K562 (cell line): ENCODE measurements around the gene ADAMTS1. TPM values are rescaled to one million over a fixed set of nuclear protein-coding genes. Genes with fewer than 3 reads are reported as not detected.

ENCODE experiments used
- ATAC-seq: fragments of 200-7000 bp; cut with Tn5 transposase; 3 replicates; pipeline ENCODE4 v1.9.1; 2020; ENCODE audit warnings: moderate library complexity
- BruUV-seq: library from RNA; stranded (reverse); fragments of 400-500 nt; replicated peaks from 2 replicates; lab custom pipeline; 2021; lab: Mats Ljungman, UMichigan
- CTCF ChIA-PET: fragments of 300-600 bp; formaldehyde crosslinking; extraction: SDS; loops from one replicate; lab custom pipeline; 2021; ENCODE audit warnings: low intra/inter-chr PET ratio; lab: Yijun Ruan, JAX
- POLR2A ChIA-PET: fragments of 300-600, 350-650 bp; sonication (Branson Sonifier 250); formaldehyde crosslinking; extraction: SDS; loops from one replicate; lab custom pipeline; 2021; ENCODE audit warnings: antibody characterized with exemption, inconsistent platforms; lab: Yijun Ruan, JAX
- DNase-seq, 4 experiments: peaks; one replicate each; pipeline versions ENCODE4 v3.0.0 to v3.0.0-alpha.2; 2011 to 2018; ENCODE audit warnings: low spot score in 3 of 4, mixed read lengths in 3 of 4; ENCODE audit errors: extremely low read depth in 1 of 4
- FAIRE-seq: peaks from 2 replicates; lab custom pipeline; 2011; peaks lifted over from hg19 to GRCh38; lab: Jason Lieb, UNC
- H2AFZ ChIP-seq: 2 replicates; pipeline ENCODE4 v1.6.0; 2011; ENCODE audit warnings: low read depth, low read length, control low read depth, inconsistent platforms
- H3K27ac ChIP-seq: fragments of 200-600 bp; 3 replicates; pipeline ENCODE4 v1.8.0; 2011; ENCODE audit warnings: low read depth, mild to moderate bottlenecking, control low read depth, inconsistent platforms, low read length, moderate library complexity, mixed read lengths; ENCODE audit errors: extremely low read depth
- H3K27me3 ChIP-seq, 2 experiments: fragments of 300-600 bp in 1 of 2; 2 replicates in 1 of 2; 3 replicates in 1 of 2; pipeline versions ENCODE4 v1.6.0 to v1.8.0; 2011; ENCODE audit warnings: inconsistent platforms in 2 of 2, low read length in 2 of 2, mild to moderate bottlenecking in 1 of 2, mixed read lengths in 1 of 2, moderate library complexity in 1 of 2; ENCODE audit not compliant: control insufficient read depth in 2 of 2, insufficient read depth in 2 of 2
- H3K36me3 ChIP-seq: fragments of 300-600 bp; 3 replicates; pipeline ENCODE4 v1.8.0; 2011; ENCODE audit warnings: mild to moderate bottlenecking, low read length, inconsistent platforms; ENCODE audit not compliant: control insufficient read depth, insufficient read depth
- H3K4me1 ChIP-seq, 2 experiments: fragments of 200-600 bp in 1 of 2; replicated peaks in 1 of 2; 2 replicates in 1 of 2; 3 replicates in 1 of 2; pipeline versions ENCODE4 v1.5.1 to v1.8.0; 2011; ENCODE audit warnings: inconsistent platforms in 2 of 2, low read length in 2 of 2, mild to moderate bottlenecking in 1 of 2, mixed read lengths in 1 of 2, moderate library complexity in 1 of 2; ENCODE audit not compliant: control insufficient read depth in 2 of 2, insufficient read depth in 2 of 2
- H3K4me2 ChIP-seq: 2 replicates; pipeline ENCODE4 v1.6.1; 2011; ENCODE audit warnings: low read length, control low read depth, inconsistent platforms, mixed read lengths; ENCODE audit not compliant: insufficient read depth
- H3K4me3 ChIP-seq: fragments of 200-600 bp; sonication (generic), shearing (Covaris generic); 2 replicates; pipeline ENCODE4 v1.5.1; 2016; ENCODE audit warnings: control low read depth, inconsistent platforms
- H3K79me2 ChIP-seq: fragments of 200-600 bp; 3 replicates; pipeline ENCODE4 v1.8.0; 2011; ENCODE audit warnings: low read length, inconsistent platforms; ENCODE audit not compliant: control insufficient read depth, insufficient read depth
- H3K9ac ChIP-seq, 2 experiments: 2 replicates each; pipeline versions ENCODE4 v1.6.0 to v1.6.1; 2011; ENCODE audit warnings: low read depth in 2 of 2, low read length in 2 of 2, control low read depth in 1 of 2, inconsistent platforms in 1 of 2, mild to moderate bottlenecking in 1 of 2, mixed read lengths in 1 of 2; ENCODE audit not compliant: insufficient read depth in 1 of 2
- H3K9me1 ChIP-seq: one replicate; pipeline ENCODE4 v1.6.0; 2011; ENCODE audit warnings: inconsistent platforms, mild to moderate bottlenecking, low read length, moderate library complexity; ENCODE audit not compliant: control insufficient read depth, insufficient read depth
- H3K9me3 ChIP-seq: replicated peaks from 2 replicates; pipeline ENCODE4 v1.5.1; 2011; ENCODE audit warnings: low read depth, low read length, inconsistent platforms; ENCODE audit not compliant: control insufficient read depth, insufficient read depth
- H4K20me1 ChIP-seq: replicated peaks from 2 replicates; pipeline ENCODE4 v1.6.1; 2011; ENCODE audit warnings: low read length, inconsistent platforms, mixed read lengths; ENCODE audit not compliant: control insufficient read depth, insufficient read depth
- CREB1 ChIP-seq, 2 experiments: sonication (generic) in 1 of 2; formaldehyde crosslinking in 1 of 2; IDR thresholded peaks; 2 replicates each; pipeline versions ENCODE4 v1.6.1 to v1.8.0; 2012 to 2022; ENCODE audit warnings: inconsistent platforms in 1 of 2, mild to moderate bottlenecking in 1 of 2, missing genetic modification reagents in 1 of 2, moderate library complexity in 1 of 2
- IRF9 ChIP-seq: fragments of 450-650 bp; IDR thresholded peaks from 2 replicates; pipeline ENCODE4 v1.6.1; 2016; ENCODE audit warnings: missing biosample characterization, missing genetic modification characterization
- MAFK ChIP-seq: IDR thresholded peaks from 2 replicates; pipeline ENCODE4 v1.6.1; 2011; ENCODE audit warnings: low read length, improper control_type of control experiment
- RBM14 ChIP-seq: fragments of 200-400 bp; formaldehyde crosslinking; IDR thresholded peaks from 2 replicates; pipeline ENCODE4 v1.6.1; 2018; ENCODE audit warnings: low read depth, mild to moderate bottlenecking, low read length, moderate library complexity, borderline replicate concordance; ENCODE audit not compliant: insufficient read depth
- RBM25 ChIP-seq: fragments of 200-400 bp; formaldehyde crosslinking; IDR thresholded peaks from 2 replicates; pipeline ENCODE4 v1.6.1; 2018; ENCODE audit warnings: low read length, low read depth, moderate library complexity; ENCODE audit not compliant: severe bottlenecking
- RERE ChIP-seq: sonication (generic); formaldehyde crosslinking; IDR thresholded peaks from 2 replicates; pipeline ENCODE4 v1.8.0; 2023; ENCODE audit warnings: missing genetic modification reagents, mild to moderate bottlenecking, borderline replicate concordance
- RHOXF2B ChIP-seq: fragments of 250-450 bp; sonication (Bioruptor Pico); conservative IDR thresholded peaks from 2 replicates; pipeline ENCODE4 v1.5.1; 2021
- SOX6 ChIP-seq: fragments of 450-650 bp; IDR thresholded peaks from 2 replicates; pipeline ENCODE4 v1.6.1; 2014; ENCODE audit warnings: mild to moderate bottlenecking
- ZBED1 ChIP-seq: IDR thresholded peaks from 2 replicates; pipeline ENCODE4 v1.6.1; 2014
- ZNF384 ChIP-seq: IDR thresholded peaks from 2 replicates; pipeline ENCODE4 v1.6.1; 2012; ENCODE audit warnings: low read depth, low read length, improper control_type of control experiment
- WGBS: fragments of 100-300 bp; shearing (Covaris generic); methylation state at CpG from one replicate; pipeline ENCODE4 v1.1.6; 2016; ENCODE audit warnings: low coverage, mixed read lengths; ENCODE audit not compliant: insufficient coverage; ENCODE audit errors: missing lambda C conversion rate; 5-methylcytosine and 5-hydroxymethylcytosine counted together
- in situ Hi-C: fragments of 300-500 bp; cut with MboI; formaldehyde crosslinking; loops from 4 replicates; pipeline ENCODE4 v1.15.0; 2018; ENCODE audit warnings: inconsistent platforms, mixed read lengths
- intact Hi-C: fragments of 100-400 bp; cut with micrococcal nuclease; formaldehyde crosslinking; loops from 2 replicates; pipeline ENCODE4 v1.14.2; 2022
- polyA plus RNA-seq, 8 experiments: library from polyadenylated mRNA; depleted of rRNA in 4 of 8; stranded (reverse) in 5 of 8; unstranded in 3 of 8; fragments of >200 nt; fragmentation: Nextera tagmentation in 2 of 8; fragmentation: Illumina TruSeq in 1 of 8; extraction: Ambion mirVana in 2 of 8; extraction: Trizol in 1 of 8; gene quantifications; 2 replicates each; pipeline versions ENCODE4 v1.2.1 to v1.2.3, GENCODE V29; 2011 to 2014; ENCODE audit warnings: inconsistent platforms in 1 of 8, missing spikeins in 1 of 8
- total RNA-seq, 7 experiments: library from RNA; depleted of rRNA in 6 of 7; stranded (reverse); fragments of >200 nt in 6 of 7; fragmentation: Illumina TruSeq in 2 of 7; extraction: Trizol in 2 of 7; gene quantifications; 2 replicates each; pipeline versions ENCODE4 v1.2.1 to v1.2.3, GENCODE V29; 2011 to 2021; ENCODE audit warnings: low replicate concordance in 1 of 7

ADAMTS1 gene
- total and polyA plus RNA-seq, 9 of the 15 experiments (the other 6 are each of a cell fraction or from before 2014, with no cell fraction given), result 0.01 to 0.58 TPM; not detected in 7

DNA sequence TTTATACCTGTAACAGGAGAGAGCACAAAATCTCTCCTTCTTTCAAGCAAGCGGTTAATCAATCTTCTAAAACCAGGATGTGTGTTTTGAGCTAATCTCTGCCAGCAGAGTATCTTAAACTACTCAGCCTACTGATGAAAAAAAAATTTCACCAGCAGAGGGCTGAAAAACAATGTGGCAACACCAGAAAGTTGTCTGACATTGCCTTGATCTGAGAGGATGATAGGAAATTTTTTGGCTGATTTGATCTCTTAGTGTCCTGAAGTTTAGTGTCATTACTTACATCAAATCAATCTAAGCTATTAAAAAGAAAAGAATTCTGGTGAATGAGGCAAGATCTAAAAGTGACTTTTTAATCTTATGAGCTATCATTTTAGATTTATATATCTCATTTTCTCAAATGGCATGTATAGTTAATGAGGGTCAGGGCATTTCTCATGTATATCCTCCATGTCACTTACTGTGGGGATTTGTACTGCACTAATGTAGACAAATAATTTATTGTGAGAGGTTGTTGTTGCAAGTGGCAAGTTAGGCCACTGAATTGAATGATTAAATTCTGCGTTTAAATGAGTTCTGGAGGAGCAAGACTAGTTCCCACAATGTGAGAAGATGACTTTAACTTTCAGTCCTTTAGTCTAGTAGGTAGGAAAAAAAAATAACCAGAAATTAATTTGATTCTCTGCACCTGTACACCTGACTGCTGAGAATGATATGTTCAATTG lies 10.9 kb downstream of the ADAMTS1 start:
- Histone ChIP-seq H3K4me3 (no peak overlapping the region), H3K27ac (no peak overlapping the region), H2AFZ (no peak overlapping the region), H4K20me1 (no peaks in the 10 kb centered on the region), H3K4me2 (no peak overlapping the region), H3K36me3 (no peaks in the 10 kb centered on the region), H3K9ac (no peak overlapping the region), H3K9me3 (0 out of 2 replicates have a peak, but pooled peaks cover 2% of the 10 kb centered on the region), H3K9me1 (no peaks in the 10 kb centered on the region), H3K79me2 (no peaks in the 10 kb centered on the region), H3K27me3 (no peaks in the 10 kb centered on the region), H3K4me1 (no peaks in the 10 kb centered on the region)
- DNase-seq (no peak), FAIRE-seq (no peak), ATAC-seq (no peak)
- BruUV-seq, result no TSS peak
- POLR2A ChIA-PET, result no interaction called here
- CTCF ChIA-PET, result no interaction called here
- TF ChIP-seq RERE (CRISPR knock-in tag), result no peak
- no peak for TF ChIP-seq IRF9 (tag)
- no peak for TF ChIP-seq CREB1 (IDR thresholded peaks at IDR 0.05)
- no peak for TF ChIP-seq CREB1 (CRISPR knock-in tag; IDR thresholded peaks at IDR 0.05)
- TF ChIP-seq RHOXF2B (CRISPR knock-in tag), result no peak
- no peak for TF ChIP-seq RBM25
- no peak for TF ChIP-seq ZNF384
- TF ChIP-seq MAFK, result no peak
- TF ChIP-seq ZBED1, result no peak
- TF ChIP-seq SOX6, result no peak
- no peak for TF ChIP-seq RBM14
- in situ Hi-C loops, result no loop called here
- intact Hi-C loops, result no loop called here
- 2% methylated on average over 2 of the region's 2 CpGs for WGBS
